A673 (cell line): Measurements from ENCODE around the gene RAPGEF2. TPM values are rescaled to one million over a fixed set of nuclear protein-coding genes. Genes with fewer than 3 reads are reported as not detected.

Experiments used
- BruUV-seq: library from RNA; stranded (reverse); fragments of 400-500 nt; replicated peaks from 2 replicates; lab custom pipeline; 2021; lab: Mats Ljungman, UMichigan
- CTCF ChIA-PET: fragments of 300-600 bp; sonication (Branson Sonifier 250); formaldehyde crosslinking; loops from one replicate; lab custom pipeline; 2022; ENCODE audit warnings: antibody characterized with exemption; lab: Charles Lee
- POLR2A ChIA-PET: fragments of 300-600 bp; sonication (Branson Sonifier 250); formaldehyde crosslinking; loops from one replicate; lab custom pipeline; 2022; ENCODE audit warnings: antibody characterized with exemption; ENCODE audit not compliant: low non-redundant PET; lab: Charles Lee
- DNase-seq: peaks from one replicate; pipeline ENCODE4 v3.0.0-alpha.2; 2015; ENCODE audit warnings: low spot score
- H3K27ac ChIP-seq: fragments of 200-600 bp; sonication (generic); 2 replicates; pipeline ENCODE4 v1.5.1; 2016; ENCODE audit warnings: mixed run types, low read depth, mild to moderate bottlenecking, mixed read lengths, antibody characterized with exemption, low read length; ENCODE audit not compliant: poor library complexity, severe bottlenecking
- H3K27me3 ChIP-seq: fragments of 200-600 bp; sonication (generic); replicated peaks from 2 replicates; pipeline ENCODE4 v1.6.1; 2017; ENCODE audit warnings: mixed run types, low read depth, mild to moderate bottlenecking, mixed read lengths, antibody characterized with exemption, low read length; ENCODE audit not compliant: insufficient read depth, poor library complexity
- H3K36me3 ChIP-seq: fragments of 200-600 bp; sonication (generic); 2 replicates; pipeline ENCODE4 v1.6.1; 2016; ENCODE audit warnings: mixed run types, mild to moderate bottlenecking, mixed read lengths, antibody characterized with exemption, low read length; ENCODE audit not compliant: insufficient read depth, poor library complexity, severe bottlenecking
- H3K4me1 ChIP-seq: fragments of 200-600 bp; sonication (generic); 2 replicates; pipeline ENCODE4 v1.6.1; 2017; ENCODE audit warnings: mixed run types, mild to moderate bottlenecking, mixed read lengths, antibody characterized with exemption, low read length; ENCODE audit not compliant: insufficient read depth, poor library complexity, severe bottlenecking
- H3K4me3 ChIP-seq: fragments of 200-600 bp; sonication (generic); 2 replicates; pipeline ENCODE4 v1.5.1; 2016; ENCODE audit warnings: low read depth, mixed run types, mild to moderate bottlenecking, mixed read lengths, low read length; ENCODE audit not compliant: poor library complexity, severe bottlenecking
- H3K9me3 ChIP-seq: fragments of 200-600 bp; sonication (generic); 2 replicates; pipeline ENCODE4 v1.6.1; 2016; ENCODE audit warnings: mixed run types, low read depth, mild to moderate bottlenecking, mixed read lengths, antibody characterized with exemption, low read length; ENCODE audit not compliant: poor library complexity, severe bottlenecking
- CTCF ChIP-seq: fragments of 300-800, 200-600 bp; sonication (generic); conservative IDR thresholded peaks from 2 replicates; pipeline ENCODE4 v1.5.1; 2017; ENCODE audit warnings: low read depth, mild to moderate bottlenecking, antibody characterized with exemption, low read length, moderate library complexity, mixed read lengths
- EZH2 ChIP-seq: fragments of 200-600 bp; sonication (generic); IDR thresholded peaks from 2 replicates; pipeline ENCODE4 v1.6.1; 2017; ENCODE audit warnings: borderline replicate concordance, low read depth, mild to moderate bottlenecking, mixed read lengths, antibody characterized with exemption, low read length; ENCODE audit not compliant: poor library complexity, severe bottlenecking
- intact Hi-C: fragments of 100-400 bp; cut with micrococcal nuclease; formaldehyde crosslinking; loops from one replicate; pipeline ENCODE4 v1.10.0; 2022; ENCODE audit not compliant: unreplicated experiment
- total RNA-seq: library from RNA; stranded (reverse); gene quantifications from 2 replicates; pipeline ENCODE4 v1.2.3, GENCODE V29; 2021

RAPGEF2 gene
- total RNA-seq, 1 experiment from 2014 or later: 31.9 TPM

- CTCF ChIA-PET: no interaction called here
- TF ChIP-seq CTCF (no peak), EZH2 (no peak)
- Histone ChIP-seq H3K9me3 (no peaks in the 10 kb centered on the region), H3K27ac (no peak overlapping the region), H3K27me3 (no peaks in the 10 kb centered on the region), H3K4me1 (no peaks in the 10 kb centered on the region), H3K4me3 (no peak overlapping the region), H3K36me3 (no peaks in the 10 kb centered on the region)
- BruUV-seq: no TSS peak
- POLR2A ChIA-PET: no interaction called here
- no peak for DNase-seq
- intact Hi-C loops: loop anchor here (10.0 kb wide), 1 partner anchor 792 kb away; no protein-coding TSS in a partner anchor
These were observed 103.6 kb downstream of the RAPGEF2 start for GRCh38 chr4:159206427-159206871.

GRCh38 chr4:159209249-159209648 lies 106.4 kb downstream of the RAPGEF2 start:
- no peaks in the 10 kb centered on the region for H3K4me1 ChIP-seq
- TF ChIP-seq EZH2 (no peak), CTCF (no peak)
- no peaks in the 10 kb centered on the region for H3K9me3 ChIP-seq
- DNase-seq: no peak
- H3K27me3 ChIP-seq: no peaks in the 10 kb centered on the region
- no TSS peak for BruUV-seq
- CTCF ChIA-PET: no interaction called here
- H3K4me3 ChIP-seq: no peak overlapping the region
- no peaks in the 10 kb centered on the region for H3K36me3 ChIP-seq
- intact Hi-C loops: loop anchor here (10.0 kb wide), 1 partner anchor 794 kb away; no protein-coding TSS in a partner anchor
- H3K27ac ChIP-seq: no peak overlapping the region
- POLR2A ChIA-PET: no interaction called here

- CTCF ChIA-PET: no interaction called here
- no TSS peak for BruUV-seq
- intact Hi-C loops: no loop called here
These were observed 108.1 kb downstream of the RAPGEF2 start for GRCh38 chr4:159210975-159211374.

More at GRCh38 chr4:159210975-159211374, 108.1 kb downstream of the RAPGEF2 start:
- no peak overlapping the region for H3K4me3 ChIP-seq
- POLR2A ChIA-PET: no interaction called here
- no peaks in the 10 kb centered on the region for H3K4me1 ChIP-seq
- no peak for TF ChIP-seq EZH2
- no peak for TF ChIP-seq CTCF
- no peaks in the 10 kb centered on the region for H3K36me3 ChIP-seq
- DNase-seq: no peak
- H3K9me3 ChIP-seq: no peaks in the 10 kb centered on the region
- H3K27ac ChIP-seq: no peak overlapping the region
- H3K27me3 ChIP-seq: no peaks in the 10 kb centered on the region
